BLaER1 treated with 17β-estradiol and CSF1 and Interleukin-3, amounts not matched to agents 10 nM and 100 nM (cell line): ENCODE results near the gene SLC20A1.
A peak's percentile ranks its signal among the peaks of the same experiment; 100 is the strongest.

ENCODE experiments used
- H3K27ac ChIP-seq, 11 experiments: shearing (Covaris generic); formaldehyde crosslinking; 2 replicates each; pipeline ENCODE4 v1.8.1; 2022
- H3K27me3 ChIP-seq, 11 experiments: shearing (Covaris generic); formaldehyde crosslinking; 2 replicates each; pipeline ENCODE4 v1.8.1; 2022
- H3K36me3 ChIP-seq, 11 experiments: shearing (Covaris generic); formaldehyde crosslinking; 2 replicates each; pipeline ENCODE4 v1.8.1; 2022
- H3K4me1 ChIP-seq, 10 experiments: shearing (Covaris generic); formaldehyde crosslinking; 2 replicates each; pipeline ENCODE4 v1.8.1; 2022
- H3K4me2 ChIP-seq, 11 experiments: shearing (Covaris generic); formaldehyde crosslinking; 2 replicates each; pipeline ENCODE4 v1.8.1; 2022
- H3K4me3 ChIP-seq, 10 experiments: shearing (Covaris generic); formaldehyde crosslinking; 2 replicates each; pipeline ENCODE4 v1.8.1; 2022
- H3K9ac ChIP-seq, 11 experiments: shearing (Covaris generic); formaldehyde crosslinking; 2 replicates each; pipeline ENCODE4 v1.8.1; 2022
- H3K9me3 ChIP-seq, 11 experiments: shearing (Covaris generic); formaldehyde crosslinking; replicated peaks in 1 of 11; 2 replicates each; pipeline ENCODE4 v1.8.1; 2022
- H4K20me1 ChIP-seq, 11 experiments: shearing (Covaris generic); formaldehyde crosslinking; 2 replicates each; pipeline ENCODE4 v1.8.1; 2022
- Cebpa-rat ChIP-seq, 11 experiments: shearing (Covaris generic); IDR thresholded peaks; 2 replicates each; pipeline ENCODE4 v1.8.1; 2022

Gene SLC20A1

GRCh38 chr2:112641701-112642100 is 4.0 kb upstream of the SLC20A1 start:
- H3K4me2 ChIP-seq, result peak overlapping the region in 10 of 11 experiments; percentile 19 to 94 (median 84); a peak in 19 of 22 replicates
- H3K4me1 ChIP-seq, result peaks cover 15 to 81% (median 58%) of the 10 kb centered on the region in 10 experiments
- no peaks in the 10 kb centered on the region for H3K27me3 ChIP-seq
- no peaks in the 10 kb centered on the region for H3K9me3 ChIP-seq
- peaks cover under 1 to 5% (median 1%) of the 10 kb centered on the region in 11 experiments; a peak in 19 of 22 replicates for H3K36me3 ChIP-seq
- H4K20me1 ChIP-seq, result peaks cover 6 to 9% (median 8%) of the 10 kb centered on the region in 11 experiments; a peak in 17 of 22 replicates
- peak overlapping the region in 1 of 11 experiments; percentile 61; a peak in 2 of 22 replicates for H3K9ac ChIP-seq
- peak overlapping the region in 8 of 11 experiments; percentile 32 to 79 (median 60); a peak in 13 of 22 replicates for H3K27ac ChIP-seq
- no peak for TF ChIP-seq Cebpa-rat (IDR thresholded peaks at IDR 0.05)
- peak overlapping the region in 1 of 10 experiments; percentile 31; a peak in 1 of 20 replicates for H3K4me3 ChIP-seq

- H3K4me3 ChIP-seq, result no peak overlapping the region
- peak overlapping the region in 6 of 11 experiments; percentile 85 to 97 (median 92); a peak in 11 of 22 replicates for H3K4me2 ChIP-seq
- TF ChIP-seq Cebpa-rat (IDR thresholded peaks at IDR 0.05), result no peak
- no peaks in the 10 kb centered on the region for H3K27me3 ChIP-seq
- no peak overlapping the region; a peak in 1 of 22 replicates for H3K9ac ChIP-seq
- no peaks in the 10 kb centered on the region for H3K9me3 ChIP-seq
- peaks cover 9 to 14% (median 10%) of the 10 kb centered on the region in 11 experiments for H3K36me3 ChIP-seq
- H3K4me1 ChIP-seq, result peaks cover 22 to 76% (median 58%) of the 10 kb centered on the region in 10 experiments
- H4K20me1 ChIP-seq, result peaks cover 14 to 18% (median 17%) of the 10 kb centered on the region in 11 experiments; a peak in 21 of 22 replicates
- peak overlapping the region in 3 of 11 experiments; percentile 14 to 30 (median 17); a peak in 3 of 22 replicates for H3K27ac ChIP-seq
Observed at GRCh38 chr2:112642561-112642960, 3.2 kb upstream of the SLC20A1 start.

- Histone ChIP-seq H3K9me3 (no peaks in the 10 kb centered on the region), H3K9ac (peak overlapping the region in 1 of 11 experiments; percentile 13; a peak in 2 of 22 replicates), H3K27ac (peak overlapping the region in 3 of 11 experiments; percentile 14 to 30 (median 17); a peak in 3 of 22 replicates), H4K20me1 (peaks cover 18 to 22% (median 21%) of the 10 kb centered on the region in 11 experiments), H3K36me3 (peaks cover 13 to 18% (median 14%) of the 10 kb centered on the region in 11 experiments), H3K4me1 (peaks cover 26 to 76% (median 62%) of the 10 kb centered on the region in 10 experiments), H3K4me3 (no peak overlapping the region), H3K4me2 (peak overlapping the region in 7 of 11 experiments; percentile 22 to 97 (median 89); a peak in 14 of 22 replicates), H3K27me3 (no peaks in the 10 kb centered on the region)
- TF ChIP-seq Cebpa-rat (IDR thresholded peaks at IDR 0.05), result no peak
Observed at GRCh38 chr2:112642966-112643365, 2.8 kb upstream of the SLC20A1 start.

GRCh38 chr2:112643488-112643887 is 2.3 kb upstream of the SLC20A1 start:
- peak overlapping the region in 4 of 11 experiments; percentile 39 to 97 (median 94); a peak in 5 of 22 replicates for H3K9ac ChIP-seq
- H3K4me1 ChIP-seq, result peaks cover 31 to 76% (median 67%) of the 10 kb centered on the region in 10 experiments
- peak overlapping the region in 7 of 11 experiments; percentile 85 to 97 (median 93); a peak in 14 of 22 replicates for H3K4me2 ChIP-seq
- no peaks in the 10 kb centered on the region for H3K27me3 ChIP-seq
- peak overlapping the region in 2 of 10 experiments; percentile 88 to 99; a peak in 1 of 20 replicates for H3K4me3 ChIP-seq
- no peaks in the 10 kb centered on the region for H3K9me3 ChIP-seq
- peaks cover 24 to 27% (median 26%) of the 10 kb centered on the region in 11 experiments for H4K20me1 ChIP-seq
- no peak for TF ChIP-seq Cebpa-rat (IDR thresholded peaks at IDR 0.05)
- peaks cover 18 to 23% (median 19%) of the 10 kb centered on the region in 11 experiments for H3K36me3 ChIP-seq
- H3K27ac ChIP-seq, result peak overlapping the region in 1 of 11 experiments; percentile 30; a peak in 1 of 22 replicates

- no peak for TF ChIP-seq Cebpa-rat (IDR thresholded peaks at IDR 0.05)
- peak overlapping the region; percentile 79 to 99 (median 97) for H3K9ac ChIP-seq
- H3K27ac ChIP-seq, result peak overlapping the region; percentile 64 to 98 (median 97); a peak in 20 of 22 replicates
Observed at GRCh38 chr2:112644155-112644932, 1.4 kb upstream of the SLC20A1 start.

GRCh38 chr2:112644933-112645309 is 818 bp upstream of the SLC20A1 start:
- Histone ChIP-seq H3K4me1 (peaks cover 44 to 80% (median 75%) of the 10 kb centered on the region in 10 experiments), H3K9ac (peak overlapping the region; percentile 79 to 99 (median 97)), H3K27ac (peak overlapping the region; percentile 64 to 98 (median 97); a peak in 20 of 22 replicates), H3K4me3 (peak overlapping the region; percentile 84 to 99 (median 95)), H3K9me3 (no peaks in the 10 kb centered on the region), H3K36me3 (peaks cover 32 to 37% (median 33%) of the 10 kb centered on the region in 11 experiments), H3K4me2 (peak overlapping the region; percentile 83 to 97 (median 93)), H4K20me1 (peaks cover 38 to 42% (median 40%) of the 10 kb centered on the region in 11 experiments), H3K27me3 (no peaks in the 10 kb centered on the region)
- TF ChIP-seq Cebpa-rat (IDR thresholded peaks at IDR 0.05), result no peak

More at GRCh38 chr2:112644155-112644932, 1.4 kb upstream of the SLC20A1 start:
- Histone ChIP-seq H3K4me1 (peaks cover 40 to 80% (median 74%) of the 10 kb centered on the region in 10 experiments), H3K4me3 (peak overlapping the region; percentile 84 to 99 (median 95)), H4K20me1 (peaks cover 32 to 36% (median 35%) of the 10 kb centered on the region in 11 experiments), H3K4me2 (peak overlapping the region; percentile 83 to 97 (median 93)), H3K36me3 (peaks cover 27 to 32% (median 28%) of the 10 kb centered on the region in 11 experiments), H3K9me3 (no peaks in the 10 kb centered on the region), H3K27me3 (no peaks in the 10 kb centered on the region)

- Histone ChIP-seq H3K27me3 (no peaks in the 10 kb centered on the region), H3K27ac (peak overlapping the region; percentile 87 to 98 (median 97)), H3K4me1 (peaks cover 44 to 80% (median 68%) of the 10 kb centered on the region in 10 experiments), H3K36me3 (peaks cover 45 to 50% (median 46%) of the 10 kb centered on the region in 11 experiments), H3K4me2 (peak overlapping the region; percentile 77 to 98 (median 91)), H3K4me3 (peak overlapping the region; percentile 84 to 99 (median 95)), H3K9ac (peak overlapping the region; percentile 93 to 99 (median 97)), H4K20me1 (peaks cover 50 to 54% (median 53%) of the 10 kb centered on the region in 11 experiments), H3K9me3 (no peaks in the 10 kb centered on the region)
- no peak for TF ChIP-seq Cebpa-rat (IDR thresholded peaks at IDR 0.05)
Observed at GRCh38 chr2:112646102-112646719, 472 bp downstream of the SLC20A1 start.
